Naive thymus-derived CD4-positive, alpha-beta T cell (primary cell): ENCODE measurements around the gene ATP11A. TPM values are rescaled to one million over a fixed set of nuclear protein-coding genes. Genes with fewer than 3 reads are reported as not detected.

Experiments used
- ATAC-seq: fragments of 150-1000 bp; cut with Tn5 transposase; 2 replicates; pipeline ENCODE4 v1.10.0; 2021; ENCODE audit warnings: mild to moderate bottlenecking, moderate library complexity
- CTCF ChIA-PET: fragments of 350-600 bp; sonication (Branson Sonifier 250); formaldehyde crosslinking; loops from one replicate; lab custom pipeline; 2021; ENCODE audit warnings: antibody characterized with exemption; lab: Charles Lee
- POLR2A ChIA-PET: fragments of 350-600 bp; sonication (Branson Sonifier 250); formaldehyde crosslinking; loops from one replicate; lab custom pipeline; 2021; ENCODE audit warnings: antibody characterized with exemption, inconsistent platforms; lab: Charles Lee
- DNase-seq, 9 donors: peaks; one replicate each; pipeline versions ENCODE4 v3.0.0 to v3.0.0-alpha.2; 2020 to 2022; ENCODE audit warnings: mixed read lengths in 1 of 9
- H3K27ac ChIP-seq: one replicate; pipeline ENCODE4 v1.7.0; 2013; ENCODE audit warnings: mild to moderate bottlenecking, low read depth, low read length, moderate library complexity
- H3K27me3 ChIP-seq, 2 donors: one replicate each; pipeline ENCODE4 v1.7.0; 2013; ENCODE audit warnings: low read length in 2 of 2, mild to moderate bottlenecking in 2 of 2, moderate library complexity in 2 of 2; ENCODE audit not compliant: control insufficient read depth in 2 of 2, insufficient read depth in 2 of 2
- H3K36me3 ChIP-seq, 3 experiments: 1 replicate in 2 of 3; 2 replicates in 1 of 3; pipeline ENCODE4 v1.7.0; 2013; ENCODE audit warnings: low read length in 3 of 3, mild to moderate bottlenecking in 3 of 3, moderate library complexity in 1 of 3; ENCODE audit not compliant: insufficient read depth in 3 of 3, control insufficient read depth in 2 of 3
- H3K4me1 ChIP-seq, 2 donors: one replicate each; pipeline ENCODE4 v1.7.0; 2013; ENCODE audit warnings: low read length in 2 of 2, mild to moderate bottlenecking in 2 of 2, moderate library complexity in 1 of 2; ENCODE audit not compliant: control insufficient read depth in 2 of 2, insufficient read depth in 2 of 2
- H3K4me3 ChIP-seq: 2 replicates; pipeline ENCODE4 v1.7.0; 2013; ENCODE audit warnings: mild to moderate bottlenecking, low read length
- H3K9me3 ChIP-seq, 3 experiments: 1 replicate in 2 of 3; 2 replicates in 1 of 3; pipeline ENCODE4 v1.7.0; 2013; ENCODE audit warnings: low read length in 3 of 3; ENCODE audit not compliant: control insufficient read depth in 2 of 3
- H3K27ac Mint-ChIP-seq, 9 donors: one replicate each; pipeline ENCODE4 v1.8.0; 2020 to 2022; ENCODE audit warnings: mixed read lengths in 9 of 9, mild to moderate bottlenecking in 8 of 9, moderate library complexity in 5 of 9, inconsistent platforms in 2 of 9
- H3K27me3 Mint-ChIP-seq, 5 donors: one replicate each; pipeline ENCODE4 v1.8.0; 2021 to 2022; ENCODE audit warnings: mixed read lengths in 5 of 5, mild to moderate bottlenecking in 1 of 5
- H3K36me3 Mint-ChIP-seq, 5 donors: one replicate each; pipeline ENCODE4 v1.8.0; 2020 to 2022; ENCODE audit warnings: mixed read lengths in 5 of 5, mild to moderate bottlenecking in 3 of 5, inconsistent platforms in 1 of 5
- H3K4me1 Mint-ChIP-seq, 7 donors: one replicate each; pipeline ENCODE4 v1.8.0; 2020 to 2022; ENCODE audit warnings: mixed read lengths in 7 of 7, mild to moderate bottlenecking in 3 of 7, inconsistent platforms in 1 of 7
- H3K4me3 Mint-ChIP-seq, 10 donors: one replicate each; pipeline ENCODE4 v1.8.0; 2020 to 2022; ENCODE audit warnings: mild to moderate bottlenecking in 10 of 10, mixed read lengths in 10 of 10, moderate library complexity in 6 of 10, inconsistent platforms in 2 of 10
- H3K9me3 Mint-ChIP-seq, 11 donors: one replicate each; pipeline ENCODE4 v1.8.0; 2020 to 2022; ENCODE audit warnings: mixed read lengths in 11 of 11, mild to moderate bottlenecking in 4 of 11, inconsistent platforms in 1 of 11, moderate library complexity in 1 of 11
- intact Hi-C, 2 donors: fragments of 100-400 bp; cut with micrococcal nuclease; formaldehyde crosslinking; loops; one replicate each; pipeline ENCODE4 v1.15.1; 2023
- polyA plus RNA-seq, 2 donors: library from polyadenylated mRNA; unstranded; fragments of 300-500 nt; fragmentation: Illumina TruSeq; gene quantifications; one replicate each; pipeline ENCODE4 v1.2.3, GENCODE V29; 2021
- total RNA-seq, 6 experiments: library from RNA in 5 of 6; stranded (reverse) in 5 of 6; gene quantifications; 1 replicate in 5 of 6; 2 replicates in 1 of 6; pipeline ENCODE4 v1.2.3 and lab custom pipeline; 2021 to 2026

The ATP11A gene
- total and polyA plus RNA-seq, 7 experiments from 2014 or later, result 4.3 to 111 (median 58.5) TPM

DNA sequence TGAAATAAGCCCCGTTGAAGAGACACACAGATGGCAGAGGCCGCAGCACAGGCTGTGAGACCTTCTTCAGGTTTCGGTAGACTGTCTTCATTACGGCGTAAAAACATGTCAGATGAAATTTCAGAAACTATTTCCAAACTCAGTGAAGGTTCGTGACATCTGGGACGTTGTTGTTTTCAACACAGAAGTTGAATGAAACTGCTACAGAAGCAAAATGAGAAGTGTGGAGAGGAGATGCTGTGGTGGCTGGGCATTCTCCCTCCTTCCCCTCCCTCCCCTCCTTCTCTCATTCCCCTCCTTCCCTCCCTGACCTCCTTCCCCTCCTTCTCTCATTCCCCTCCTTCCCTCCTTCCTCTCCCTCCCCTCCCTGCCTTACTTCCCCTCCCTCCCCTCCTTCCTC lies 113.6 kb downstream of the ATP11A start:
- peaks cover 15 to 48% (median 20%) of the 10 kb centered on the region in 5 donors for H3K36me3 Mint-ChIP-seq
- no peaks in the 10 kb centered on the region for H3K4me1 ChIP-seq
- peaks cover 0 to 6% (median 0%) of the 10 kb centered on the region in 7 donors for H3K4me1 Mint-ChIP-seq
- H3K9me3 Mint-ChIP-seq, result peaks cover 0 to 12% (median 6%) of the 10 kb centered on the region in 11 donors
- no peak overlapping the region for H3K4me3 Mint-ChIP-seq
- no peaks in the 10 kb centered on the region for H3K9me3 ChIP-seq
- DNase-seq, result no peak
- H3K27ac ChIP-seq, result no peak overlapping the region
- H3K27me3 ChIP-seq, result no peaks in the 10 kb centered on the region
- H3K4me3 ChIP-seq, result no peak overlapping the region
- H3K27ac Mint-ChIP-seq, result peak overlapping the region in 2 of 9 donors; percentile 14 to 33
- intact Hi-C loops, result no loop called here
- no peaks in the 10 kb centered on the region for H3K27me3 Mint-ChIP-seq
- POLR2A ChIA-PET, result no interaction called here
- no peak for ATAC-seq
- H3K36me3 ChIP-seq, result peaks cover 0 to 26% (median 0%) of the 10 kb centered on the region in 3 experiments
- CTCF ChIA-PET, result no interaction called here

DNA sequence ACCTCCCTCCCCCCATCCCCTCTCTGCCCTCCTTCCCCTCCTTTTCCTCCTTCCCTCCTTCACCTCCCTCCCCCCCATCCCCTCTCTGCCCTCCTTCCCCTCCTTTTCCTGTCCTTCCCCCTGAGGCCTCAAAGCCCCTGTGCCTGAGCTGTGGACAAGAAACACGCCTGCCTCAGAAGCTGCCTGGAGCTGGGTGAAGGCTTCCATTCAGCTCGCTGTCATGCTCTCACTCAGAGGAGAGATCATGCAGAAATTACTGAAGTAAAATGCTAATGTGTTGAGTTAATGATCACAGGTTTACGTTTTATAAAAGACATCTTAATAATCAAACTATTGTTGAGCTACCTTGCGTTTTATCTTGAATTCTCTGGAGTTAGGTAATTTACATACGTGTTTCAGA lies 114.5 kb downstream of the ATP11A start:
- no peak for ATAC-seq
- no peaks in the 10 kb centered on the region for H3K4me1 ChIP-seq
- Mint-ChIP-seq H3K36me3 (peaks cover 8 to 46% (median 11%) of the 10 kb centered on the region in 5 donors), H3K4me1 (peaks cover 0 to 6% (median 0%) of the 10 kb centered on the region in 7 donors), H3K4me3 (no peak overlapping the region), H3K27ac (peak overlapping the region in 3 of 9 donors; percentile 24 to 90 (median 57)), H3K27me3 (no peaks in the 10 kb centered on the region), H3K9me3 (peaks cover 0 to 2% (median 0%) of the 10 kb centered on the region in 11 donors)
- H3K36me3 ChIP-seq, result peaks cover 0 to 35% (median 0%) of the 10 kb centered on the region in 3 experiments
- H3K9me3 ChIP-seq, result no peaks in the 10 kb centered on the region
- ChIA-PET CTCF (interaction anchor here (0.9 kb wide), 1 partner anchor 164 kb away, joined by 3 read pairs; no protein-coding TSS in a partner anchor), POLR2A (no interaction called here)
- H3K4me3 ChIP-seq, result no peak overlapping the region
- H3K27ac ChIP-seq, result no peak overlapping the region
- intact Hi-C loops, result no loop called here
- no peak for DNase-seq
- no peaks in the 10 kb centered on the region for H3K27me3 ChIP-seq

GRCh38 chr13:112806739-112807652 lies 117.2 kb downstream of the ATP11A start:
- ATAC-seq (no peak), DNase-seq (no peak)
- Histone ChIP-seq H3K4me1 (no peaks in the 10 kb centered on the region), H3K36me3 (peaks cover 0 to 46% (median 0%) of the 10 kb centered on the region in 3 experiments), H3K9me3 (no peaks in the 10 kb centered on the region), H3K4me3 (no peak overlapping the region), H3K27ac (no peak overlapping the region), H3K27me3 (no peaks in the 10 kb centered on the region)
- ChIA-PET POLR2A (no interaction called here), CTCF (no interaction called here)
- H3K4me3 Mint-ChIP-seq, result no peak overlapping the region
- peaks cover 0 to 3% (median 0%) of the 10 kb centered on the region in 7 donors for H3K4me1 Mint-ChIP-seq
- peaks cover 4 to 55% (median 14%) of the 10 kb centered on the region in 5 donors for H3K36me3 Mint-ChIP-seq
- H3K27ac Mint-ChIP-seq, result peak overlapping the region in 1 of 9 donors; percentile 53
- intact Hi-C loops, result no loop called here
- H3K27me3 Mint-ChIP-seq, result no peaks in the 10 kb centered on the region
- H3K9me3 Mint-ChIP-seq, result no peaks in the 10 kb centered on the region

DNA sequence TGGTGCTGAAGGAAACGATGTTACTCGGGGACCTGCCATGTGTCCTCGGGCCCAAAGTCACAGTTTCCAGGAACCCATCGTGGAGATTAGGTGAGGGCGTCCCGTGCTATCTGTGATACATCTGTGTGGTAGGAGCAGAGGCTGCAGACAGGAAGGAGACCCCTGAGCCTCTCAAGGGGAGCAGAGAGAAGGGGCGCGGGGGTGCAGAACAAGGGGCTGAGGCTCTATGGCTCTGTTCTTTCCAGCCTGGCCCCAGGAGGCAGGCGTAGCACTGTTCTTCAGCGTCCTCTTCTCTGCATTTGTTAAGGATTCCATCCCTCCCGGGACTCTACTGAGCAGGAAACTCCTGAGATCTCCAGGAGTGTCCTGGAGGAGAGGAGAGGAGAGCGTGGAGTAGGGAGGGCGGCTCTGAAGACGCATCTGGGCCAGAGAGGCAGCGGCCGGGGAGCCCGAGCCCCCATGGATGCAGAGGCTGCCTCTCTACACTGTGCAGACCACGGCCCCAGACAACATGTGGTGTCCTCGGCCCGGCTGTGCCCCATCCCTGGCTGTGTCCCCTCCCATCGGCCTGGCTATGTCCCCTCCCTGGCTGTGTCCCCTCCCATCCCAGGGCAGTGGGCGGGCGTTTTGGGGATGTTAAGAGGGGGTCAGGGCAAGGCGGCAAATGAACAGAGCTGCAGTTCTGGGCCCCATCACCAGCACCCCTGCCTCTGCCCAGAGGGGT lies 118.0 kb downstream of the ATP11A start:
- no peaks in the 10 kb centered on the region for H3K27me3 ChIP-seq
- CTCF ChIA-PET, result no interaction called here
- no peaks in the 10 kb centered on the region for H3K4me1 ChIP-seq
- no peaks in the 10 kb centered on the region for H3K9me3 Mint-ChIP-seq
- H3K27ac Mint-ChIP-seq, result no peak overlapping the region
- POLR2A ChIA-PET, result no interaction called here
- intact Hi-C loops, result no loop called here
- no peak overlapping the region for H3K4me3 ChIP-seq
- H3K4me1 Mint-ChIP-seq, result peaks cover 0 to 1% (median 0%) of the 10 kb centered on the region in 7 donors
- peaks cover 4 to 62% (median 19%) of the 10 kb centered on the region in 5 donors for H3K36me3 Mint-ChIP-seq
- H3K27ac ChIP-seq, result no peak overlapping the region
- peaks cover 0 to 54% (median 0%) of the 10 kb centered on the region in 3 experiments for H3K36me3 ChIP-seq
- DNase-seq (no peak), ATAC-seq (no peak)
- no peaks in the 10 kb centered on the region for H3K27me3 Mint-ChIP-seq
- no peaks in the 10 kb centered on the region for H3K9me3 ChIP-seq
- H3K4me3 Mint-ChIP-seq, result no peak overlapping the region

GRCh38 chr13:112808377-112809140 lies 118.7 kb downstream of the ATP11A start:
- no peaks in the 10 kb centered on the region for H3K4me1 ChIP-seq
- H3K9me3 ChIP-seq, result no peaks in the 10 kb centered on the region
- Mint-ChIP-seq H3K27me3 (no peaks in the 10 kb centered on the region), H3K4me3 (no peak overlapping the region), H3K9me3 (peaks cover 0 to 3% (median 0%) of the 10 kb centered on the region in 11 donors), H3K27ac (no peak overlapping the region), H3K4me1 (peaks cover 0 to 1% (median 0%) of the 10 kb centered on the region in 7 donors), H3K36me3 (peaks cover 4 to 68% (median 24%) of the 10 kb centered on the region in 5 donors)
- ChIA-PET CTCF (no interaction called here), POLR2A (no interaction called here)
- ATAC-seq (no peak), DNase-seq (no peak)
- no peaks in the 10 kb centered on the region for H3K27me3 ChIP-seq
- intact Hi-C loops, result no loop called here
- no peak overlapping the region for H3K27ac ChIP-seq
- no peak overlapping the region for H3K4me3 ChIP-seq
- peaks cover 0 to 61% (median 0%) of the 10 kb centered on the region in 3 experiments for H3K36me3 ChIP-seq
